B cell (primary cell): ENCODE results near the gene KRT79. TPM values are rescaled to one million over a fixed set of nuclear protein-coding genes. Genes with fewer than 3 reads are reported as not detected.

Experiments used
- ATAC-seq: fragments of 200-7000 bp; cut with Tn5 transposase; one replicate; pipeline ENCODE4 v1.10.0; 2021; ENCODE audit warnings: low read depth, mild to moderate bottlenecking, moderate number of reproducible peaks, moderate library complexity
- CTCF ChIA-PET: fragments of 350-600 bp; sonication (Branson Sonifier 250); formaldehyde crosslinking; loops from one replicate; lab custom pipeline; 2021; ENCODE audit warnings: antibody characterized with exemption, inconsistent platforms; lab: Charles Lee
- POLR2A ChIA-PET: fragments of 350-600 bp; sonication (Branson Sonifier 250); formaldehyde crosslinking; loops from one replicate; lab custom pipeline; 2021; ENCODE audit warnings: antibody characterized with exemption; lab: Charles Lee
- DNase-seq: peaks from one replicate; pipeline ENCODE4 v3.0.0; 2013
- H2AFZ ChIP-seq: 2 replicates; pipeline ENCODE4 v1.6.1; 2012; ENCODE audit warnings: mild to moderate bottlenecking, low read depth, low read length; ENCODE audit not compliant: insufficient read depth, poor library complexity, severe bottlenecking
- H3K27ac ChIP-seq, 2 donors: 1 replicate in 1 of 2; 2 replicates in 1 of 2; pipeline ENCODE4 v1.5.1; 2012 to 2013; ENCODE audit warnings: low read length in 2 of 2, mild to moderate bottlenecking in 2 of 2, moderate library complexity in 1 of 2
- H3K27me3 ChIP-seq, 4 experiments: fragments of 200-600 bp in 1 of 4; sonication (generic) in 1 of 4; replicated peaks in 1 of 4; 1 replicate in 2 of 4; 2 replicates in 2 of 4; pipeline versions ENCODE4 v1.6.1 to v1.7.0; 2013 to 2016; ENCODE audit warnings: low read length in 3 of 4, mild to moderate bottlenecking in 2 of 4, mixed read lengths in 1 of 4, moderate library complexity in 1 of 4; ENCODE audit not compliant: insufficient read depth in 4 of 4, control insufficient read depth in 3 of 4; ENCODE audit errors: control extremely low read depth in 1 of 4
- H3K36me3 ChIP-seq, 2 experiments: replicated peaks in 1 of 2; 1 replicate in 1 of 2; 2 replicates in 1 of 2; pipeline versions ENCODE4 v1.6.1 to v1.7.1; 2013; ENCODE audit warnings: low read length in 1 of 2; ENCODE audit not compliant: insufficient read depth in 2 of 2, control insufficient read depth in 1 of 2; ENCODE audit errors: control extremely low read depth in 1 of 2, extremely low read depth in 1 of 2
- H3K4me1 ChIP-seq, 2 donors: fragments of 200-600 bp in 1 of 2; sonication (generic) in 1 of 2; 1 replicate in 1 of 2; 2 replicates in 1 of 2; pipeline versions ENCODE4 v1.5.1 to v1.6.1; 2013 to 2017; ENCODE audit warnings: low read length in 2 of 2; ENCODE audit not compliant: control insufficient read depth in 2 of 2, insufficient read depth in 2 of 2
- H3K4me2 ChIP-seq: replicated peaks from 2 replicates; pipeline ENCODE3; 2012; ENCODE audit warnings: mild to moderate bottlenecking, low read depth, low read length; ENCODE audit not compliant: poor library complexity, severe bottlenecking
- H3K4me3 ChIP-seq, 5 experiments: fragments of 200-600 bp in 1 of 5; sonication (generic) in 1 of 5; 1 replicate in 3 of 5; 2 replicates in 2 of 5; pipeline versions ENCODE4 v1.5.1 to v1.7.0; 2011 to 2016; ENCODE audit warnings: low read length in 4 of 5, mild to moderate bottlenecking in 4 of 5, low read depth in 2 of 5, control low read depth in 1 of 5, moderate library complexity in 1 of 5; ENCODE audit not compliant: insufficient read depth in 1 of 5; ENCODE audit errors: control extremely low read depth in 1 of 5, extremely low read depth in 1 of 5
- H3K79me2 ChIP-seq: fragments of 200-600 bp; sonication (generic); one replicate; pipeline ENCODE4 v1.6.0; 2016; ENCODE audit warnings: low read length; ENCODE audit not compliant: control insufficient read depth, insufficient read depth
- H3K9ac ChIP-seq: fragments of 200-600 bp; sonication (generic); 2 replicates; pipeline ENCODE4 v1.6.1; 2017; ENCODE audit warnings: mild to moderate bottlenecking, low read length, moderate library complexity
- H3K9me3 ChIP-seq, 3 donors: one replicate each; pipeline versions ENCODE4 v1.6.1 to v1.7.1; 2013; ENCODE audit warnings: low read length in 2 of 3; ENCODE audit not compliant: control insufficient read depth in 2 of 3, insufficient read depth in 1 of 3; ENCODE audit errors: control extremely low read depth in 1 of 3
- H4K20me1 ChIP-seq: 2 replicates; pipeline ENCODE4 v1.6.0; 2012; ENCODE audit warnings: mild to moderate bottlenecking, low read length; ENCODE audit not compliant: insufficient read depth, control insufficient read depth, poor library complexity, severe bottlenecking
- H3K27ac Mint-ChIP-seq: one replicate; pipeline ENCODE4 v1.8.0; 2021; ENCODE audit warnings: mixed read lengths
- H3K27me3 Mint-ChIP-seq: one replicate; pipeline ENCODE4 v1.8.0; 2021; ENCODE audit warnings: mixed read lengths
- H3K4me1 Mint-ChIP-seq: one replicate; pipeline ENCODE4 v1.8.0; 2021; ENCODE audit warnings: mixed read lengths
- H3K4me3 Mint-ChIP-seq: one replicate; pipeline ENCODE4 v1.8.0; 2021; ENCODE audit warnings: mixed read lengths
- H3K9me3 Mint-ChIP-seq: one replicate; pipeline ENCODE4 v1.8.0; 2022; ENCODE audit warnings: mixed read lengths; ENCODE audit not compliant: insufficient read depth
- CTCF ChIP-seq: fragments of 200-600 bp; IDR thresholded peaks from one replicate; pipeline ENCODE4 v1.8.0; 2022; ENCODE audit warnings: antibody characterized with exemption, mild to moderate bottlenecking
- EZH2 ChIP-seq: IDR thresholded peaks from 2 replicates; pipeline ENCODE4 v1.6.1; 2012; ENCODE audit warnings: borderline replicate concordance, low read depth, mild to moderate bottlenecking, moderate library complexity, low read length; ENCODE audit not compliant: insufficient read depth, poor library complexity, severe bottlenecking
- WGBS: methylation state at CpG from one replicate; pipeline ENCODE4 v1.1.5; 2013; ENCODE audit warnings: missing lambda C conversion rate; ENCODE audit not compliant: insufficient coverage; 5-methylcytosine and 5-hydroxymethylcytosine counted together
- intact Hi-C: fragments of 100-400 bp; cut with micrococcal nuclease; formaldehyde crosslinking; loops from one replicate; pipeline ENCODE4 v1.10.0; 2022
- polyA plus RNA-seq: library from polyadenylated mRNA; depleted of rRNA; stranded (reverse); fragments of >200 nt; gene quantifications from 2 replicates; pipeline ENCODE4 v1.2.3, GENCODE V29; 2012
- total RNA-seq, 2 donors: library from RNA; stranded (reverse); fragments of 120-200 nt in 1 of 2; gene quantifications; 1 replicate in 1 of 2; 2 replicates in 1 of 2; pipeline versions ENCODE4 v1.2.3 to v1.2.4, GENCODE V29; 2013 to 2022

KRT79 gene
- total and polyA plus RNA-seq, 2 donors (not counting 1 experiment from before 2014, with no cell fraction given), result not detected

- H3K27ac ChIP-seq, result no peak overlapping the region
- no peak for DNase-seq
- Mint-ChIP-seq H3K4me1 (no peaks in the 10 kb centered on the region), H3K9me3 (peaks cover 2% of the 10 kb centered on the region), H3K27ac (no peak overlapping the region), H3K27me3 (peaks cover 41% of the 10 kb centered on the region), H3K4me3 (no peak overlapping the region)
- no peaks in the 10 kb centered on the region for H3K9me3 ChIP-seq
- H3K4me3 ChIP-seq, result no peak overlapping the region
- TF ChIP-seq EZH2 (no peak), CTCF (no peak)
- ATAC-seq, result no peak
- no peaks in the 10 kb centered on the region for H3K36me3 ChIP-seq
- no peaks in the 10 kb centered on the region for H3K79me2 ChIP-seq
- H3K4me1 ChIP-seq, result no peaks in the 10 kb centered on the region
- H3K9ac ChIP-seq, result no peak overlapping the region
- no peak overlapping the region for H3K4me2 ChIP-seq
- no peaks in the 10 kb centered on the region for H4K20me1 ChIP-seq
- intact Hi-C loops, result no loop called here
- 93% methylated on average over 2 of the region's 4 CpGs for WGBS
- peaks cover 0 to 3% (median 0%) of the 10 kb centered on the region in 4 experiments for H3K27me3 ChIP-seq
- POLR2A ChIA-PET, result no interaction called here
- H2AFZ ChIP-seq, result no peak overlapping the region
- CTCF ChIA-PET, result no interaction called here
Measured at GRCh38 chr12:52781399-52782082, 52.6 kb downstream of the KRT79 start.

- CTCF ChIA-PET, result no interaction called here
- intact Hi-C loops, result no loop called here
- POLR2A ChIA-PET, result no interaction called here
- H3K27ac ChIP-seq, result no peak overlapping the region
- no peaks in the 10 kb centered on the region for H3K4me1 ChIP-seq
- no peaks in the 10 kb centered on the region for H4K20me1 ChIP-seq
- 97% methylated on average over 6 of the region's 6 CpGs for WGBS
- H3K79me2 ChIP-seq, result no peaks in the 10 kb centered on the region
- no peak for TF ChIP-seq EZH2
- TF ChIP-seq CTCF, result no peak
- H2AFZ ChIP-seq, result no peak overlapping the region
- H3K27ac Mint-ChIP-seq, result no peak overlapping the region
- ATAC-seq (no peak), DNase-seq (no peak)
- no peak overlapping the region for H3K4me3 Mint-ChIP-seq
- H3K36me3 ChIP-seq, result no peaks in the 10 kb centered on the region
- H3K4me1 Mint-ChIP-seq, result no peaks in the 10 kb centered on the region
- H3K4me2 ChIP-seq, result no peak overlapping the region
- H3K27me3 ChIP-seq, result peaks cover 0 to 2% (median 0%) of the 10 kb centered on the region in 4 experiments
- peaks cover 0 to 2% (median 0%) of the 10 kb centered on the region in 3 donors for H3K9me3 ChIP-seq
- H3K9me3 Mint-ChIP-seq, result no peaks in the 10 kb centered on the region
- H3K4me3 ChIP-seq, result no peak overlapping the region
- H3K9ac ChIP-seq, result no peak overlapping the region
- peaks cover 43% of the 10 kb centered on the region for H3K27me3 Mint-ChIP-seq
Measured at GRCh38 chr12:52779914-52780313, 54.2 kb downstream of the KRT79 start.
